Measurements from ENCODE around the gene TMEM238L. TPM values are rescaled to one million over a fixed set of nuclear protein-coding genes. Genes with fewer than 3 reads are reported as not detected.

Gene TMEM238L
- total and polyA plus RNA-seq, 2 of the 13 experiments (the other 11 are each of a cell fraction or from before 2014, with no cell fraction given): not detected

GRCh38 chr17:10754109-10754508, 49.8 kb downstream of the TMEM238L start (continued):
- no peak for TF ChIP-seq ZNF747 (CRISPR knock-in tag; IDR thresholded peaks at IDR 0.05; ENCODE audit: borderline replicate concordance)
- TF ChIP-seq ZNF232 (CRISPR knock-in tag; IDR thresholded peaks at IDR 0.05; ENCODE audit: borderline replicate concordance): no peak
- no peak for TF ChIP-seq SNAPC2 (CRISPR knock-in tag; IDR thresholded peaks at IDR 0.05)
- TF ChIP-seq NR3C1 (CRISPR knock-in tag; IDR thresholded peaks at IDR 0.05): no peak
- no peak for TF ChIP-seq GATA4 (IDR thresholded peaks at IDR 0.05; ENCODE audit: borderline replicate concordance, low read depth)
- TF ChIP-seq TFE3 (CRISPR knock-in tag; IDR thresholded peaks at IDR 0.05): no peak
- no peak for TF ChIP-seq ARNT2 (CRISPR knock-in tag; IDR thresholded peaks at IDR 0.05; ENCODE audit: low read depth)
- no peak for TF ChIP-seq ZEB1 (IDR thresholded peaks at IDR 0.05; ENCODE audit: insufficient replicate concordance, low read depth)
- TF ChIP-seq ZNF512 (CRISPR knock-in tag; IDR thresholded peaks at IDR 0.05): no peak
- peak; percentile 64 for TF ChIP-seq ZFP36 (IDR thresholded peaks at IDR 0.05; ENCODE audit: borderline replicate concordance, low read depth, low read length, partially characterized antibody)
- TF ChIP-seq NFRKB (IDR thresholded peaks at IDR 0.05): no peak
- no peak for TF ChIP-seq KMT2B (CRISPR knock-in tag; IDR thresholded peaks at IDR 0.05)
- TF ChIP-seq ZNF784 (CRISPR knock-in tag; IDR thresholded peaks at IDR 0.05; ENCODE audit: borderline replicate concordance): no peak
- no peak for TF ChIP-seq ZFX (CRISPR knock-in tag; IDR thresholded peaks at IDR 0.05; ENCODE audit: low read depth)
- TF ChIP-seq ZNF44 (CRISPR knock-in tag; IDR thresholded peaks at IDR 0.05): no peak
- no peak for TF ChIP-seq ZNF17 (CRISPR knock-in tag; IDR thresholded peaks at IDR 0.05)
- TF ChIP-seq STAG1 (CRISPR knock-in tag; IDR thresholded peaks at IDR 0.05): peak; percentile 31; the same call in 1 of the 2 replicates
- TF ChIP-seq ZNF639 (CRISPR knock-in tag; conservative IDR thresholded peaks at IDR 0.05): no peak
- TF ChIP-seq ZNF768 (CRISPR knock-in tag; IDR thresholded peaks at IDR 0.05): peak; percentile 96
- TF ChIP-seq SMC3 (IDR thresholded peaks at IDR 0.05; ENCODE audit: low read length): peak; percentile 52
- no peak for TF ChIP-seq GLMP (CRISPR knock-in tag; IDR thresholded peaks at IDR 0.05; ENCODE audit: borderline replicate concordance)
- TF ChIP-seq NFYB (CRISPR knock-in tag; IDR thresholded peaks at IDR 0.05): no peak
- no peak for TF ChIP-seq ZNF746 (CRISPR knock-in tag; IDR thresholded peaks at IDR 0.05)
- TF ChIP-seq HNRNPUL1 (IDR thresholded peaks at IDR 0.05; ENCODE audit: low read depth, low read length): no peak
- no peak for TF ChIP-seq TBX2 (CRISPR knock-in tag; IDR thresholded peaks at IDR 0.05; ENCODE audit: borderline replicate concordance)
- no peak for TF ChIP-seq CERS6 (CRISPR knock-in tag; IDR thresholded peaks at IDR 0.05)
